GM19099 (cell line): ENCODE measurements around the gene FAF1.

ENCODE experiments used
- POLR2A ChIP-seq: IDR thresholded peaks from 3 replicates; pipeline ENCODE4 v1.6.1; 2011; ENCODE audit warnings: low read depth; ENCODE audit not compliant: insufficient read length; ENCODE audit errors: extremely low read depth

FAF1 gene

GRCh38 chr1:50940291-50940690 is 19.8 kb downstream of the FAF1 start:
- no peak for TF ChIP-seq POLR2A

- TF ChIP-seq POLR2A = no peak
These were observed 23.7 kb downstream of the FAF1 start for GRCh38 chr1:50936321-50936720.

DNA sequence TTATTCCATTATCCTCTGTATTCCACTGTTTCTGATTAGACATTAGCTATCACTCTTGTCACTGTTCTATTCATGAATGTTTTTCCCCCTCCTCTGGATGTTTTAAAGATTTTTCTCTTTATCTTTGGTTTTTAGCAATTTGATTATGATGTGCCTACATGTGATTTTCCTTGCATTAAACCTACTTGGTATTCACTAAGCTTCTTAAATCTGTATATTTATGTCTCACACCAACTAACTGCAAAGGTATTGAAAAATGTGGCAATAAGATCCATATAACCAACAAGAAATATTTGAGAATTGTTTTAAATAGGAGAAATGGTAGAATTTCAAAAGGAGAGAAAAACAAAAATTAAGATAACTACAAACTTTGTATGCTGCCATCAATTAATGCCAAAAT is 25.2 kb downstream of the FAF1 start:
- no peak for TF ChIP-seq POLR2A

GRCh38 chr1:50930965-50931737 is 28.9 kb downstream of the FAF1 start:
- TF ChIP-seq POLR2A = no peak

DNA sequence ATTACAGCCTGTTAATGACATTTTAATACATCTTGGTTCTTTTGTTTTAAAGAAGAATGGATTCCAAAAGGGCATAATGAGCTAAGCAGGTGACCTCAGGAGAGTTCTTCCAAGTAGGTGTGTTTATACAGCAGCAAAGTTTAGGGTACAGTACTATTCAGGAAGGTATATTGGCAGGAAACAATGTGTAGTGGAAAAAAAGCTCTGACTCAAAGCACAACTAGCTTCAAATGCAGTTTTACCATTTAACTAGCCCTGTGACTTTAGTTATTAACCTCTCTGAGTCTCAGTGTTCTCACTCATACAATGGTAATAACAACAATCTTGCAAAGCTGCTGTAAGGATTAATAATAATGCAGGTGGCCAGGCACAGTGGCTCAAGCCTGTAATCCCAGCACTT is 29.9 kb downstream of the FAF1 start:
- TF ChIP-seq POLR2A = no peak

GRCh38 chr1:50929376-50929958 is 30.6 kb downstream of the FAF1 start:
- no peak for TF ChIP-seq POLR2A

- no peak for TF ChIP-seq POLR2A
These were observed 36.5 kb downstream of the FAF1 start for GRCh38 chr1:50923564-50923963.

GRCh38 chr1:50921029-50921428 is 39.0 kb downstream of the FAF1 start:
- no peak for TF ChIP-seq POLR2A

GRCh38 chr1:50920409-50920808 is 39.7 kb downstream of the FAF1 start:
- TF ChIP-seq POLR2A = no peak

DNA sequence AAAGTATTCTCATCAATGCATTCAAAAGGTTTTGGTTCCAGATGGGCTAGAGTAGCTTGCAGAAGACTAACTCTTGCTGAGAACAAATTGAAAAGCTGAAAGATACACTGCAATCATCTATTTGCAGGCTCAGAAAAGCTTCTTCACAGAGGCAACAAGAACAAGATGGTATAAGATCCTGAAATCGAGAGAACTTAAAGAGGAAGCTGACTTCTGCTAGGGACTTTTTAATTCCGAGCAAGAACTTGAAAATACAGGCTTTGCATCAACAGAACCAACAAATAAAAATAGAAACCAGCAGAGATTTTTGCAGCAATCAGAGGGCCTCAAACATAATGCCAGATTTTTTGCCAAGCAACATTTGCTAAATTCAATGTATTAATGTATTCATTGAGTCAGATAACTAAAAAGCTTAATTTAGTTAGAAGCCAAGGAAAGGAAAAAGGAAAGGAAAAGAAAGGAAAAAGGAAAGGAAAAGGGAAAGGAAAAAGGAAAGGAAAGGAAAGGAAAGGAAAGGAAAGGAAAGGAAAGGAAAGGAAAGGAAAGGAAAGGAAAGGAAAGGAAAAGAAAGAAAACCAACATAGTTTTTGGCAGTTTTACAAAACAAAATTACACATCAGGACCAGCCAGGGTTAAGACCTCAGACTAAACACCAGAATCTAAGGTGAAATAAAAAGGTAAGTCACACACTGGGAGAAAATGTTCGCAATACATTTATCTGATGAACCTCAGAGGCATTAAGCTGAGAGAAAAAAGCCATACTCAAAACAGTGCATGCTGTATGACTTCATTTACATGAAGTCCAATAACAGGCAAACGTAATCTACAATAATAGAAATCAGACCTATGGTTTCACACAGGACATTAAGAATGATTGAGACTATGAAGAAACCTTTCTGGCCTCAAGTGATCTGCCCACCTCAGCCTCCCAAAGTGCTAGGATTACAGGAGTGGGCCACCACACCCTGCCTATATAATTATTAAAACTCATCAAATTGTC is 42.6 kb downstream of the FAF1 start:
- TF ChIP-seq POLR2A = no peak

DNA sequence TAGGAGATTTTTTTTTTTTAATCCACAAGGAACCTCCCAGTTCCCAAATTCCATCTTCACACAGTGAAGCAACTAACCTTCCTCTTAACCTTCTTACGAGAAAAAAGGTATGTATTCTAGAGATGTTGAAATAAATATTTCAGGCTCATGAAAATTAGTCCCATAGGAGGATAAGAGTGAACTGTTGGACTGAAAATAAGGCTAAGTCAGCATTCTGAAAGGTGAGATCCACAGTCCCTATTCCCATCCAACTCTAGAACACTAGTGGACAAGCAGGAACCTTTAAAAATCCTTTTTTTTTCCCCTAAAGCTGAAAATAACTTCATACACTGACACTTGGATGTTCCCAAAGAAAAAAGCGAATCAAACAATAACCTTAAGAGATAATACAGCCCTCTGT is 44.4 kb downstream of the FAF1 start:
- no peak for TF ChIP-seq POLR2A

DNA sequence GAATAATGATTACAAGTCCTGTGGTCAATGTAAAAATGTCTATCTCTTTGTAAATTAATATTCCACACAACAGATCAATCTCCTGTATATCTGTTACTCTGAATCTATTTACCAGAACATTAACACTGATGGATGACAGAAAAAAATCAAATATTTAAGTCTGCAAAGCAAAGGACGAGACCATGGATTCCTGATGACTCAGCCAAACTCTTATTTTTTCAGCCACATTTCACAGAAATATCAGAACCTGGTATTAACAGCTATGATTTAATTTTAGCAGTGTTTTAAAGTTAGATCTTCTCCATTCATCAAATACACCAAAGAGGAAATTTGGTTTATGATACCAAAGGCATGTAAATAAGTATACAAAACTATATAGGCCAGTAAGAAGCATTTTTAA is 46.1 kb downstream of the FAF1 start:
- TF ChIP-seq POLR2A = no peak

DNA sequence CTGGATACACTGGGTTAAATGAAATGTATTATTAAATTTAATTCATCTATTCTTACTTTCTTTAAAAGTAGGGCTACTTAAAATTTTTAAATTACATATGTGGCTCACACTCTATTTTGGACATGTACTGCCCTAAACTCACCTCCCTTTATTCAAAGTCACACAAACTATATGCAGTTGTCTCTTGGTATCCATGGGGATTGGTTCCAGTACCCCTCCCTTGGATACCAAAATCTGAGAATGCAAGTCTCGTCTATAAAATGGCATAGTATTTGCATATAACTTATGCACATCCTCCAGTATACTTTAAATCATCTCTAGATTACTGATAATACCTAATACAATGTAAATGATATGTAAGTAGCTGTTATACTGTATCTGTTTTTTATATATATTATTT is 57.6 kb downstream of the FAF1 start:
- no peak for TF ChIP-seq POLR2A

GRCh38 chr1:50901872-50902271 is 58.2 kb downstream of the FAF1 start:
- no peak for TF ChIP-seq POLR2A

DNA sequence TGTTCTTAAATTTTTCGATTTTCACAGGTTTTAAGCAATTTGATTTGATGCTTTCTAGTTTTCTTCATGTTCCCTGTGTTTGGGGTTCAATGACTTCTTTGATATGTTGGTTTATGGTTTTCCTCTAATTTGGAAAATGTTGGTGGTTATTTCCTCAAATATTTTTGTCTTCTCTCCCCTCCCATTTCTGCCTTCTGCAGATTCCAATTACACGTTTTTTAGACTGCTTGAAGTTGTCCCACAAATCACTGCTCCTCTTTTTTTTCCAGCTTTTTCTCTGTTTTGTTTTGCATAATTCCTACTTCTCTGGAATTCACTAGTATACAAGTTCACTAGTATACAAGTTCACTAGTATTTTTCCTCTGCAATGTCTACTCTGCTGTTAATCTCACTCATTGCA is 61.3 kb downstream of the FAF1 start:
- TF ChIP-seq POLR2A = no peak
